OCI-LY3 (cell line): ENCODE results near the gene TTLL10.

Experiments used
- H2AFZ ChIP-seq: fragments of 200-600, 300-600 bp; shearing (Covaris generic); 2 replicates; pipeline ENCODE4 v1.6.0; 2014; ENCODE audit warnings: antibody characterized with exemption, low read depth, low read length
- H3K27ac ChIP-seq: fragments of 200-600, 300-600 bp; sonication (generic); 2 replicates; pipeline ENCODE4 v1.5.1; 2014; ENCODE audit warnings: mild to moderate bottlenecking, low read length, moderate library complexity, mixed read lengths
- H3K27me3 ChIP-seq: fragments of 200-600, 300-600 bp; sonication (generic); 2 replicates; pipeline ENCODE4 v1.6.1; 2014; ENCODE audit warnings: low read depth, low read length, mixed read lengths
- H3K36me3 ChIP-seq: fragments of 200-600, 300-600 bp; sonication (generic); replicated peaks from 2 replicates; pipeline ENCODE3; 2014; ENCODE audit warnings: low read depth, low read length, mixed read lengths
- H3K4me1 ChIP-seq: fragments of 300-600, 200-600 bp; sonication (generic); 2 replicates; pipeline ENCODE4 v1.6.1; 2014; ENCODE audit warnings: low read length, mixed read lengths
- H3K4me2 ChIP-seq: fragments of 200-600, 300-600 bp; sonication (generic); 2 replicates; pipeline ENCODE4 v1.6.1; 2014; ENCODE audit warnings: low read length, mixed read lengths
- H3K4me3 ChIP-seq: fragments of 300-600, 200-600 bp; sonication (generic); 2 replicates; pipeline ENCODE4 v1.5.1; 2014; ENCODE audit warnings: antibody characterized with exemption, mild to moderate bottlenecking, low read length, moderate library complexity
- H3K79me2 ChIP-seq: fragments of 300-600, 200-600 bp; shearing (Covaris generic); 2 replicates; pipeline ENCODE4 v1.6.1; 2014; ENCODE audit warnings: mild to moderate bottlenecking, low read length, mixed read lengths
- H3K9ac ChIP-seq: fragments of 300-600, 200-600 bp; shearing (Covaris generic); 2 replicates; pipeline ENCODE4 v1.6.0; 2014; ENCODE audit warnings: mild to moderate bottlenecking, low read length, moderate library complexity
- H3K9me3 ChIP-seq: fragments of 200-600, 300-600 bp; shearing (Covaris generic); 2 replicates; pipeline ENCODE4 v1.6.1; 2014; ENCODE audit warnings: low read length, mixed read lengths; ENCODE audit not compliant: insufficient read depth
- H4K20me1 ChIP-seq: fragments of 200-600, 300-600 bp; sonication (generic); 2 replicates; pipeline ENCODE4 v1.6.1; 2016; ENCODE audit warnings: low read length, mixed read lengths; ENCODE audit not compliant: insufficient read depth
- EZH2phosphoT487 ChIP-seq: fragments of 200-600 bp; shearing (Covaris generic); IDR thresholded peaks from 2 replicates; pipeline ENCODE4 v1.6.1; 2018; ENCODE audit warnings: antibody characterized with exemption, mixed run types, low read depth
- TF ChIP-seq, protein P1 (sequence below): fragments of 200-600, 300-600 bp; sonication (generic); IDR thresholded peaks from 2 replicates; pipeline ENCODE4 v1.5.1; 2014; ENCODE audit warnings: antibody characterized with exemption, low read length, low read depth

The TTLL10 gene

DNA sequence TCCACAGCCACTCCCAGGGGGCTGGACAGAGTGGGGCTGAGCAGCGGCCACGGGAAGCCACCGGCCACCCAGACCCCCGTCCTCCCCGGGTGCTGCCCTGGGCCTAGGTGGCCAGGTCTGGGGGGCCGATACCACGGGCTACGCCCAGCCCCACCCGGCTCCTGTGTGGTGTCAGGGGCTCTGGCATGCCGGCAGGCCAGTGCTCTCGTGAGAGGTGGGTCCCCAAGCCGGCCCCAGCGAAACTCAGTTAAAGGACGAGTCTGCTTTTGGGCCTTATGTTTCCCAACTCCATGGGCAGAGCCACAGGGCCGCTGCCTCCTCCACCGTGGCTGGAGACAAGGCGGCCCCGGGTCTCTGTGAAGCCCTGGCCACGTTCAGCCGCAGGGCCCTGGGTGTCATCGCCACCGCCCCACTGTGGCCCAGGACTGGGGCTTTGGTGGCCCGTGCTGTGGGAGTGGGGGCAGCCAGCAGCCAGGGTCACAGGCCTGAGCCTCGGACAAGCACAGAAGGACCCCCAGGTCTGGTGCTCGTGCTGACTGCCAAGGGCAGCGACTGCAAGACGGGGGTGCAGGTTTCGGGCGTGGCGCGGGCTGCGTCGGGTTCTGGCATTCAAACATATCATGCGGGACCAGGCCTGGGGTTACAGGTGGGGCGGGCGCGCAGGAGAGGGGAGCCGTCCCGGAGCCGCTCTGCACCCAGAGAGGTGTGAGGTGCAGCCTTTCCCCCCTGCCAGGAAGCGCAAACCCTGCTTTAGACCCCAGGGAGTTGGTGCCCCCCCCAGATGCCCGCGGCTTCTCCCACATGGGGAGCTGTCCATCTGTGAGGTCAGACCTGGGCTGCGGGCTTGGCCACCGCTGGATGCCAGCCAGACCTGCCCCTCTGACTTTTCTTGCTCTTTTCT is 45.9 kb upstream of the TTLL10 start:
- Histone ChIP-seq H3K27me3 (no peaks in the 10 kb centered on the region), H3K27ac (no peak overlapping the region)
- no peak for TF ChIP-seq EZH2phosphoT487
- TF ChIP-seq, protein P1, sequence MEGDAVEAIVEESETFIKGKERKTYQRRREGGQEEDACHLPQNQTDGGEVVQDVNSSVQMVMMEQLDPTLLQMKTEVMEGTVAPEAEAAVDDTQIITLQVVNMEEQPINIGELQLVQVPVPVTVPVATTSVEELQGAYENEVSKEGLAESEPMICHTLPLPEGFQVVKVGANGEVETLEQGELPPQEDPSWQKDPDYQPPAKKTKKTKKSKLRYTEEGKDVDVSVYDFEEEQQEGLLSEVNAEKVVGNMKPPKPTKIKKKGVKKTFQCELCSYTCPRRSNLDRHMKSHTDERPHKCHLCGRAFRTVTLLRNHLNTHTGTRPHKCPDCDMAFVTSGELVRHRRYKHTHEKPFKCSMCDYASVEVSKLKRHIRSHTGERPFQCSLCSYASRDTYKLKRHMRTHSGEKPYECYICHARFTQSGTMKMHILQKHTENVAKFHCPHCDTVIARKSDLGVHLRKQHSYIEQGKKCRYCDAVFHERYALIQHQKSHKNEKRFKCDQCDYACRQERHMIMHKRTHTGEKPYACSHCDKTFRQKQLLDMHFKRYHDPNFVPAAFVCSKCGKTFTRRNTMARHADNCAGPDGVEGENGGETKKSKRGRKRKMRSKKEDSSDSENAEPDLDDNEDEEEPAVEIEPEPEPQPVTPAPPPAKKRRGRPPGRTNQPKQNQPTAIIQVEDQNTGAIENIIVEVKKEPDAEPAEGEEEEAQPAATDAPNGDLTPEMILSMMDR = no peak

DNA sequence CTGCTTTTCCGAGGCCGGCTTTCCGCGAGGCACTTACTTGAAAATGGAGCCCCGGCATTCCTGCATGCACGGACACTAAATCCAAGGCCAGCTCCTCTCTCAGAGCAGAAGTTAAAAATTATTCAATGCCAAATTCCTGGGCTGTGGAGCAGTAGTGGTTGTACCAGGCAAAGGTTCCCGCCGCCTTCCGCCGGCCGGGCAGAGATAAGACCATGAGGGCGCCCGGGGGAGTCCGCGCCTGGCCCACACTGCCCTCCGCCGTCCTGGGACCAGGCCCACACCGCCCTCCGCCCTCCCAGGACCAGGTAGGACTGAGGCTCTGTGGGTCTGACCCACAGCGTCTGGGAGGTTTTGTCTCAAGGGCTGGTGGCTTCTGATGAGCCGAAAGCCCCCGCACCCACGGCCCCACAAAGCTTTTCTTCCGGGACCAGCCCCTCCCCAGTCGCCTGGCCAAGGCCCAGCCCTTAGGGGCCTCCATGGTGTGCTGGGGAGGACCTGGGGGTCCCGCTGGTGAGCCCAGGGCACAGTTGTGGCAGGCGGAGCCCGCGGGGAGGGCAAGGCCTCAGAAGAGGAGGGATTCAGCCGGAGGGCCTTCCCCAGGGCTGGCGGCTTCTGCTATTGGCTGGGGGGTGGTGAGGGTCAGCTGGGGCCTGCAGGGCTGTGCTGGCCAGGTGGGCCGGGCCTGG is 45.1 kb upstream of the TTLL10 start:
- H3K9ac ChIP-seq = no peak overlapping the region
- no peak overlapping the region for H3K4me3 ChIP-seq
- no peaks in the 10 kb centered on the region for H3K79me2 ChIP-seq
- TF ChIP-seq EZH2phosphoT487 = no peak
- TF ChIP-seq, protein P1 = no peak
- H3K27me3 ChIP-seq = no peaks in the 10 kb centered on the region
- H3K27ac ChIP-seq = no peak overlapping the region
- no peaks in the 10 kb centered on the region for H3K4me1 ChIP-seq
- H3K4me2 ChIP-seq = no peak overlapping the region
- H3K9me3 ChIP-seq = no peaks in the 10 kb centered on the region
- no peak overlapping the region for H2AFZ ChIP-seq
- no peaks in the 10 kb centered on the region for H3K36me3 ChIP-seq
- H4K20me1 ChIP-seq = no peaks in the 10 kb centered on the region

More for the DNA sequence above, 45.9 kb upstream of the TTLL10 start:
- Histone ChIP-seq H3K4me3 (no peak overlapping the region), H3K9ac (no peak overlapping the region), H2AFZ (no peak overlapping the region), H3K4me2 (no peak overlapping the region), H3K36me3 (no peaks in the 10 kb centered on the region), H3K9me3 (no peaks in the 10 kb centered on the region), H3K4me1 (no peaks in the 10 kb centered on the region), H4K20me1 (no peaks in the 10 kb centered on the region), H3K79me2 (no peaks in the 10 kb centered on the region)

DNA sequence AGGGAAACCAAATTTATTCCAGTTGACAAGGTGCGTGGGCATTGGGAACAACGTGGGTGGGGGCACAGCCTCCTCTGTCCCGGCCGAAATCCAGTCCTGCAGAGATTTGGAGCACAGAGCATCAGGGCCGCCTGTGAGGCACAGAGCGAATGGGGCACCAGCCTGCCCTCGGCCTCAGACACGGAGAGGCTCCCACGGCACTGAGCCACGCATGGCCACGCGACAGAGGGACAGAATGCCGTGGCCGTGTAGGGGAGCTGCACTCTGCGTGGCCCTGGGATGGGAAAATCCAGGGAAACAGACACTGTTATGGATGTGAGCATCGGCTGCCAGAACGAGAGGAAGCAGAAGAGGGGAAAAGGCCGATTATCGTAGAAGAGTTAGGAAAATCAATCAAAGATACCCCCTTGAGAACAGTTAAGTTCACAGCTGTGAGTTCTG is 44.3 kb upstream of the TTLL10 start:
- H2AFZ ChIP-seq = no peak overlapping the region
- TF ChIP-seq EZH2phosphoT487 = no peak
- TF ChIP-seq, protein P1 = no peak
- no peaks in the 10 kb centered on the region for H3K27me3 ChIP-seq
- no peaks in the 10 kb centered on the region for H3K36me3 ChIP-seq
- H3K9ac ChIP-seq = no peak overlapping the region
- H3K4me2 ChIP-seq = no peak overlapping the region
- no peak overlapping the region for H3K27ac ChIP-seq
- no peaks in the 10 kb centered on the region for H3K4me1 ChIP-seq
- no peaks in the 10 kb centered on the region for H4K20me1 ChIP-seq
- H3K79me2 ChIP-seq = no peaks in the 10 kb centered on the region
- no peak overlapping the region for H3K4me3 ChIP-seq
- H3K9me3 ChIP-seq = no peaks in the 10 kb centered on the region
